K562 (cell line): Measurements from ENCODE around the gene HAS3. TPM values are rescaled to one million over a fixed set of nuclear protein-coding genes. Genes with fewer than 3 reads are reported as not detected.

Source experiments
- ATAC-seq: fragments of 200-7000 bp; cut with Tn5 transposase; 3 replicates; pipeline ENCODE4 v1.9.1; 2020; ENCODE audit warnings: moderate library complexity
- BruUV-seq: library from RNA; stranded (reverse); fragments of 400-500 nt; replicated peaks from 2 replicates; lab custom pipeline; 2021; lab: Mats Ljungman, UMichigan
- CTCF ChIA-PET: fragments of 300-600 bp; formaldehyde crosslinking; extraction: SDS; loops from one replicate; lab custom pipeline; 2021; ENCODE audit warnings: low intra/inter-chr PET ratio; lab: Yijun Ruan, JAX
- POLR2A ChIA-PET: fragments of 300-600, 350-650 bp; sonication (Branson Sonifier 250); formaldehyde crosslinking; extraction: SDS; loops from one replicate; lab custom pipeline; 2021; ENCODE audit warnings: antibody characterized with exemption, inconsistent platforms; lab: Yijun Ruan, JAX
- DNase-seq, 4 experiments: peaks; one replicate each; pipeline versions ENCODE4 v3.0.0 to v3.0.0-alpha.2; 2011 to 2018; ENCODE audit warnings: low spot score in 3 of 4, mixed read lengths in 3 of 4; ENCODE audit errors: extremely low read depth in 1 of 4
- FAIRE-seq: peaks from 2 replicates; lab custom pipeline; 2011; peaks lifted over from hg19 to GRCh38; lab: Jason Lieb, UNC
- H2AFZ ChIP-seq: 2 replicates; pipeline ENCODE4 v1.6.0; 2011; ENCODE audit warnings: low read depth, low read length, control low read depth, inconsistent platforms
- H3K27ac ChIP-seq: fragments of 200-600 bp; 3 replicates; pipeline ENCODE4 v1.8.0; 2011; ENCODE audit warnings: low read depth, mild to moderate bottlenecking, control low read depth, inconsistent platforms, low read length, moderate library complexity, mixed read lengths; ENCODE audit errors: extremely low read depth
- H3K27me3 ChIP-seq, 2 experiments: fragments of 300-600 bp in 1 of 2; 2 replicates in 1 of 2; 3 replicates in 1 of 2; pipeline versions ENCODE4 v1.6.0 to v1.8.0; 2011; ENCODE audit warnings: inconsistent platforms in 2 of 2, low read length in 2 of 2, mild to moderate bottlenecking in 1 of 2, mixed read lengths in 1 of 2, moderate library complexity in 1 of 2; ENCODE audit not compliant: control insufficient read depth in 2 of 2, insufficient read depth in 2 of 2
- H3K36me3 ChIP-seq: fragments of 300-600 bp; 3 replicates; pipeline ENCODE4 v1.8.0; 2011; ENCODE audit warnings: mild to moderate bottlenecking, low read length, inconsistent platforms; ENCODE audit not compliant: control insufficient read depth, insufficient read depth
- H3K4me1 ChIP-seq, 2 experiments: fragments of 200-600 bp in 1 of 2; replicated peaks in 1 of 2; 2 replicates in 1 of 2; 3 replicates in 1 of 2; pipeline versions ENCODE4 v1.5.1 to v1.8.0; 2011; ENCODE audit warnings: inconsistent platforms in 2 of 2, low read length in 2 of 2, mild to moderate bottlenecking in 1 of 2, mixed read lengths in 1 of 2, moderate library complexity in 1 of 2; ENCODE audit not compliant: control insufficient read depth in 2 of 2, insufficient read depth in 2 of 2
- H3K4me2 ChIP-seq: 2 replicates; pipeline ENCODE4 v1.6.1; 2011; ENCODE audit warnings: low read length, control low read depth, inconsistent platforms, mixed read lengths; ENCODE audit not compliant: insufficient read depth
- H3K4me3 ChIP-seq: fragments of 200-600 bp; sonication (generic), shearing (Covaris generic); 2 replicates; pipeline ENCODE4 v1.5.1; 2016; ENCODE audit warnings: control low read depth, inconsistent platforms
- H3K79me2 ChIP-seq: fragments of 200-600 bp; 3 replicates; pipeline ENCODE4 v1.8.0; 2011; ENCODE audit warnings: low read length, inconsistent platforms; ENCODE audit not compliant: control insufficient read depth, insufficient read depth
- H3K9ac ChIP-seq, 2 experiments: 2 replicates each; pipeline versions ENCODE4 v1.6.0 to v1.6.1; 2011; ENCODE audit warnings: low read depth in 2 of 2, low read length in 2 of 2, control low read depth in 1 of 2, inconsistent platforms in 1 of 2, mild to moderate bottlenecking in 1 of 2, mixed read lengths in 1 of 2; ENCODE audit not compliant: insufficient read depth in 1 of 2
- H3K9me1 ChIP-seq: one replicate; pipeline ENCODE4 v1.6.0; 2011; ENCODE audit warnings: inconsistent platforms, mild to moderate bottlenecking, low read length, moderate library complexity; ENCODE audit not compliant: control insufficient read depth, insufficient read depth
- H3K9me3 ChIP-seq: replicated peaks from 2 replicates; pipeline ENCODE4 v1.5.1; 2011; ENCODE audit warnings: low read depth, low read length, inconsistent platforms; ENCODE audit not compliant: control insufficient read depth, insufficient read depth
- H4K20me1 ChIP-seq: replicated peaks from 2 replicates; pipeline ENCODE4 v1.6.1; 2011; ENCODE audit warnings: low read length, inconsistent platforms, mixed read lengths; ENCODE audit not compliant: control insufficient read depth, insufficient read depth
- NR1H2 ChIP-seq: sonication (generic); formaldehyde crosslinking; IDR thresholded peaks from 2 replicates; pipeline ENCODE4 v1.4.0; 2020; ENCODE audit warnings: mild to moderate bottlenecking, missing genetic modification reagents
- POU5F1 ChIP-seq: fragments of 150-350 bp; IDR thresholded peaks from 2 replicates; pipeline ENCODE4 v1.6.1; 2014; ENCODE audit warnings: borderline replicate concordance, low read length, low read depth, mild to moderate bottlenecking; ENCODE audit not compliant: partially characterized antibody
- RBM14 ChIP-seq: fragments of 200-400 bp; formaldehyde crosslinking; IDR thresholded peaks from 2 replicates; pipeline ENCODE4 v1.6.1; 2018; ENCODE audit warnings: low read depth, mild to moderate bottlenecking, low read length, moderate library complexity, borderline replicate concordance; ENCODE audit not compliant: insufficient read depth
- ZBTB11 ChIP-seq, 3 experiments: fragments of 200-800 bp in 1 of 3; fragments of 250-450 bp in 1 of 3; fragments of 450-650 bp in 1 of 3; sonication (Bioruptor Pico) in 1 of 3; sonication (Bioruptor generic) in 1 of 3; formaldehyde crosslinking in 1 of 3; IDR thresholded peaks; 2 replicates each; pipeline versions ENCODE4 v1.6.1 to v1.8.0; 2016 to 2022; ENCODE audit warnings: mild to moderate bottlenecking in 2 of 3, missing genetic modification characterization in 2 of 3, missing compliant biosample characterization in 1 of 3, moderate library complexity in 1 of 3
- ZBTB26 ChIP-seq: fragments of 450-650 bp; formaldehyde crosslinking; IDR thresholded peaks from 2 replicates; pipeline ENCODE4 v1.4.0; 2022; ENCODE audit warnings: missing genetic modification characterization
- ZKSCAN3 ChIP-seq: fragments of 250-450 bp; sonication (Bioruptor Pico); IDR thresholded peaks from 2 replicates; pipeline ENCODE4 v1.4.0; 2020
- WGBS: fragments of 100-300 bp; shearing (Covaris generic); methylation state at CpG from one replicate; pipeline ENCODE4 v1.1.6; 2016; ENCODE audit warnings: low coverage, mixed read lengths; ENCODE audit not compliant: insufficient coverage; ENCODE audit errors: missing lambda C conversion rate; 5-methylcytosine and 5-hydroxymethylcytosine counted together
- in situ Hi-C: fragments of 300-500 bp; cut with MboI; formaldehyde crosslinking; loops from 4 replicates; pipeline ENCODE4 v1.15.0; 2018; ENCODE audit warnings: inconsistent platforms, mixed read lengths
- intact Hi-C: fragments of 100-400 bp; cut with micrococcal nuclease; formaldehyde crosslinking; loops from 2 replicates; pipeline ENCODE4 v1.14.2; 2022
- polyA plus RNA-seq, 8 experiments: library from polyadenylated mRNA; depleted of rRNA in 4 of 8; stranded (reverse) in 5 of 8; unstranded in 3 of 8; fragments of >200 nt; fragmentation: Nextera tagmentation in 2 of 8; fragmentation: Illumina TruSeq in 1 of 8; extraction: Ambion mirVana in 2 of 8; extraction: Trizol in 1 of 8; gene quantifications; 2 replicates each; pipeline versions ENCODE4 v1.2.1 to v1.2.3, GENCODE V29; 2011 to 2014; ENCODE audit warnings: inconsistent platforms in 1 of 8, missing spikeins in 1 of 8
- total RNA-seq, 7 experiments: library from RNA; depleted of rRNA in 6 of 7; stranded (reverse); fragments of >200 nt in 6 of 7; fragmentation: Illumina TruSeq in 2 of 7; extraction: Trizol in 2 of 7; gene quantifications; 2 replicates each; pipeline versions ENCODE4 v1.2.1 to v1.2.3, GENCODE V29; 2011 to 2021; ENCODE audit warnings: low replicate concordance in 1 of 7
- TF ChIP-seq, protein P1 (sequence below): fragments of 250-450 bp; sonication (Bioruptor Pico); IDR thresholded peaks from 2 replicates; pipeline ENCODE4 v1.5.0; 2021

HAS3 gene
- total and polyA plus RNA-seq, 9 of the 15 experiments (the other 6 are each of a cell fraction or from before 2014, with no cell fraction given) = 0.04 to 0.33 (median 0.13) TPM; not detected in 1

GRCh38 chr16:69157196-69157595 is 51.7 kb downstream of the HAS3 start:
- ChIA-PET POLR2A (interaction anchor here (1.1 to 1.6 kb wide), 3 partner anchors 11 to 129 kb away, joined by 3 read pairs; no protein-coding TSS in a partner anchor), CTCF (no interaction called here)
- no peaks in the 10 kb centered on the region for H3K79me2 ChIP-seq
- no TSS peak for BruUV-seq
- no peak for DNase-seq
- H3K9me1 ChIP-seq = no peaks in the 10 kb centered on the region
- H3K36me3 ChIP-seq = peaks cover 92% of the 10 kb centered on the region
- TF ChIP-seq ZKSCAN3 (no peak), RBM14 (no peak), NR1H2 (CRISPR knock-in tag) (no peak), ZBTB26 (CRISPR knock-in tag) (no peak), ZBTB11 (CRISPR knock-in tag; IDR thresholded peaks at IDR 0.05) (no peak), POU5F1 (no peak)
- TF ChIP-seq, protein P1, sequence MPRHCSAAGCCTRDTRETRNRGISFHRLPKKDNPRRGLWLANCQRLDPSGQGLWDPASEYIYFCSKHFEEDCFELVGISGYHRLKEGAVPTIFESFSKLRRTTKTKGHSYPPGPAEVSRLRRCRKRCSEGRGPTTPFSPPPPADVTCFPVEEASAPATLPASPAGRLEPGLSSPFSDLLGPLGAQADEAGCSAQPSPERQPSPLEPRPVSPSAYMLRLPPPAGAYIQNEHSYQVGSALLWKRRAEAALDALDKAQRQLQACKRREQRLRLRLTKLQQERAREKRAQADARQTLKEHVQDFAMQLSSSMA (CRISPR knock-in tag) = no peak
- no peak overlapping the region for H2AFZ ChIP-seq
- no peaks in the 10 kb centered on the region for H3K4me1 ChIP-seq
- H3K27me3 ChIP-seq = no peaks in the 10 kb centered on the region
- no peaks in the 10 kb centered on the region for H4K20me1 ChIP-seq
- no peak for ATAC-seq
- H3K4me2 ChIP-seq = no peak overlapping the region
- no peaks in the 10 kb centered on the region for H3K9me3 ChIP-seq
- H3K27ac ChIP-seq = no peak overlapping the region
- WGBS = 92% methylated on average over 3 of the region's 3 CpGs
- H3K4me3 ChIP-seq = no peak overlapping the region
- FAIRE-seq = no peak
- in situ Hi-C loops (no loop called here), intact Hi-C loops (no loop called here)
- H3K9ac ChIP-seq = no peak overlapping the region
